Type B pancreatic cell (in vitro differentiated cells): Measurements from ENCODE around the gene CIRBP. TPM values are rescaled to one million over a fixed set of nuclear protein-coding genes. Genes with fewer than 3 reads are reported as not detected.

Experiments used
- DNase-seq: peaks from one replicate; pipeline ENCODE4 v3.0.0; 2021; ENCODE audit warnings: mixed read lengths; ENCODE audit not compliant: unreplicated experiment; ENCODE audit errors: extremely low spot score
- H3K27ac Mint-ChIP-seq: 2 replicates; pipeline ENCODE4 v1.8.0; 2021; ENCODE audit warnings: mild to moderate bottlenecking, mixed read lengths
- H3K27me3 Mint-ChIP-seq: 2 replicates; pipeline ENCODE4 v1.8.0; 2021; ENCODE audit warnings: mixed read lengths
- H3K36me3 Mint-ChIP-seq: 2 replicates; pipeline ENCODE4 v1.8.0; 2021; ENCODE audit warnings: mixed read lengths
- H3K4me1 Mint-ChIP-seq: one replicate; pipeline ENCODE4 v1.8.0; 2021; ENCODE audit warnings: mixed read lengths; ENCODE audit not compliant: unreplicated experiment
- H3K4me3 Mint-ChIP-seq: 2 replicates; pipeline ENCODE4 v1.8.0; 2021; ENCODE audit warnings: mild to moderate bottlenecking, mixed read lengths
- H3K9me3 Mint-ChIP-seq: 2 replicates; pipeline ENCODE4 v1.8.0; 2021; ENCODE audit warnings: mixed read lengths
- total RNA-seq: library from RNA; stranded (reverse); gene quantifications from 2 replicates; pipeline ENCODE4 v1.2.1, GENCODE V29; 2021; ENCODE audit warnings: low replicate concordance
- TF ChIP-seq, protein P1 (sequence below): fragments of 200-600 bp; sonication (generic); conservative IDR thresholded peaks from 2 replicates; pipeline ENCODE4 v1.5.0; 2021; ENCODE audit warnings: antibody characterized with exemption, mild to moderate bottlenecking

The CIRBP gene
- total RNA-seq, 1 donor from 2014 or later: 421 TPM

DNA sequence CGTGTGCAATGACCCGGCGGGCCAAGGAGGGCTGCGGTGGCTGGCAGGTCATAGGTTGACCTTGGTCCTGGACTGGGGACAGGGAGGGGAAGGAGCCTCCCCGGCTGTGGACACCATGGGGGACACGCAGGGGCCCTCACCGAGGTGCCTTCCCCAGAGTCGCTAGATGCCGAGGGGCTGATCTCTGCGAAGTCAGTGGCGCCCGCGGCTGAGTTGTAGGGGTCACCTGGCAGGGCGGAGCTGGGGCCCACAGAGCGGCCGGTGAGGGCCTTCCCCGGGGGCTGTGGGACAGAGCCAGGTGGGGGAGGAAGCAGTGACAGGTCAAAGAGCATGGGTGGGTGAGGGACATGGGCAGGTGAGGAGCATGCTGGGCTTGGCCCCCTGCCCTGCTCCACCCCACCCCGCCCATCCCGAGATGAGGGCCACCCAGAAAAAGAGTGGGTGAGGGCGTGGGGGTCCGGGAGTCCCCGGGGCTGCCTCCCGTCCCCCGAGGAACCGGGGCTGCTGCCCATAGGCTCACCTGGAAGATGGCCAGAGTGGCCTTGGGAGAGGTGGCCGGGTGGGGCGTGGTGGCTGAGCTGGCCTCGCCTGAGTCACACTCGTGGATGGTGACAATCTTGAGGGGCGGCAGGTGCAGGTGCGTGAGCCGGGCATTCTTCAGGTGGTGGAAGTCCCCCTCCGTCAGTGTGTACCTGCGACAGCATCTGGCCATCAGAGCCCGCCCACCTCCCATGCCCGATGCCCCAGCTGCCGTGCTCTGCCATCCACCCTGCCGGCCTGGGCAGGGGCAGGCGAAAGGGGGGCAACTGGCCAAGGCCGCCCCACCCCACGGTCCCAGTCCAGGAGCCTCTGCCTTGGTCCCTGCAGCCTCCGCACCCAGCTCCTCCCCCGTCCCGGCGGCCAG, 34.8 kb upstream of the CIRBP start:
- Mint-ChIP-seq H3K27me3 (no peaks in the 10 kb centered on the region), H3K4me1 (peaks cover 19% of the 10 kb centered on the region), H3K36me3 (no peaks in the 10 kb centered on the region), H3K27ac (no peak overlapping the region), H3K9me3 (no peaks in the 10 kb centered on the region), H3K4me3 (no peak overlapping the region)
- no peak for DNase-seq
- TF ChIP-seq, protein P1, sequence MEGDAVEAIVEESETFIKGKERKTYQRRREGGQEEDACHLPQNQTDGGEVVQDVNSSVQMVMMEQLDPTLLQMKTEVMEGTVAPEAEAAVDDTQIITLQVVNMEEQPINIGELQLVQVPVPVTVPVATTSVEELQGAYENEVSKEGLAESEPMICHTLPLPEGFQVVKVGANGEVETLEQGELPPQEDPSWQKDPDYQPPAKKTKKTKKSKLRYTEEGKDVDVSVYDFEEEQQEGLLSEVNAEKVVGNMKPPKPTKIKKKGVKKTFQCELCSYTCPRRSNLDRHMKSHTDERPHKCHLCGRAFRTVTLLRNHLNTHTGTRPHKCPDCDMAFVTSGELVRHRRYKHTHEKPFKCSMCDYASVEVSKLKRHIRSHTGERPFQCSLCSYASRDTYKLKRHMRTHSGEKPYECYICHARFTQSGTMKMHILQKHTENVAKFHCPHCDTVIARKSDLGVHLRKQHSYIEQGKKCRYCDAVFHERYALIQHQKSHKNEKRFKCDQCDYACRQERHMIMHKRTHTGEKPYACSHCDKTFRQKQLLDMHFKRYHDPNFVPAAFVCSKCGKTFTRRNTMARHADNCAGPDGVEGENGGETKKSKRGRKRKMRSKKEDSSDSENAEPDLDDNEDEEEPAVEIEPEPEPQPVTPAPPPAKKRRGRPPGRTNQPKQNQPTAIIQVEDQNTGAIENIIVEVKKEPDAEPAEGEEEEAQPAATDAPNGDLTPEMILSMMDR: no peak

DNA sequence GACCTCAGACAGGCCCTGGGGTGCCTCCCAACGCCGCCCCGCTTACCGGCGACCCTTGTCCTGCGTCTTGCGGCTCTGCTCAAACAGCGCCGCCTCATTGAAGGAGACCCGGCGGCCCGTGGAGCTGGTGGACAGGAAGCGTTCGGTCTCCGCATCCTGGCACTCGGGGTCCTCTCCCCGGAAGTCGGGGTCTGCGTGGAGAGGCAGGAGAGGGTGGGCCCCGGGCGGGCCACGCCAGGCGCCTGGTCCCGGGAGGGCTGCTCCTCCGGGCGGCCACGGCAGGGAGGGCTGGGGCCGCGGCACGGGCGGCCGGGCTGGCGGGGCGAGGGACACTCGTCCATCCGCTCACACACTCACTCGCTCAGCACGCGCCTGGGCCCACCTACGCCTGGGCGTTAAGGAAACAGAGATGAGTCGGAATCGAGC, 34.2 kb upstream of the CIRBP start:
- Mint-ChIP-seq H3K4me1 (peaks cover 19% of the 10 kb centered on the region), H3K27ac (no peak overlapping the region), H3K4me3 (no peak overlapping the region), H3K27me3 (no peaks in the 10 kb centered on the region), H3K36me3 (no peaks in the 10 kb centered on the region), H3K9me3 (no peaks in the 10 kb centered on the region)
- TF ChIP-seq, protein P1: no peak
- no peak for DNase-seq

DNA sequence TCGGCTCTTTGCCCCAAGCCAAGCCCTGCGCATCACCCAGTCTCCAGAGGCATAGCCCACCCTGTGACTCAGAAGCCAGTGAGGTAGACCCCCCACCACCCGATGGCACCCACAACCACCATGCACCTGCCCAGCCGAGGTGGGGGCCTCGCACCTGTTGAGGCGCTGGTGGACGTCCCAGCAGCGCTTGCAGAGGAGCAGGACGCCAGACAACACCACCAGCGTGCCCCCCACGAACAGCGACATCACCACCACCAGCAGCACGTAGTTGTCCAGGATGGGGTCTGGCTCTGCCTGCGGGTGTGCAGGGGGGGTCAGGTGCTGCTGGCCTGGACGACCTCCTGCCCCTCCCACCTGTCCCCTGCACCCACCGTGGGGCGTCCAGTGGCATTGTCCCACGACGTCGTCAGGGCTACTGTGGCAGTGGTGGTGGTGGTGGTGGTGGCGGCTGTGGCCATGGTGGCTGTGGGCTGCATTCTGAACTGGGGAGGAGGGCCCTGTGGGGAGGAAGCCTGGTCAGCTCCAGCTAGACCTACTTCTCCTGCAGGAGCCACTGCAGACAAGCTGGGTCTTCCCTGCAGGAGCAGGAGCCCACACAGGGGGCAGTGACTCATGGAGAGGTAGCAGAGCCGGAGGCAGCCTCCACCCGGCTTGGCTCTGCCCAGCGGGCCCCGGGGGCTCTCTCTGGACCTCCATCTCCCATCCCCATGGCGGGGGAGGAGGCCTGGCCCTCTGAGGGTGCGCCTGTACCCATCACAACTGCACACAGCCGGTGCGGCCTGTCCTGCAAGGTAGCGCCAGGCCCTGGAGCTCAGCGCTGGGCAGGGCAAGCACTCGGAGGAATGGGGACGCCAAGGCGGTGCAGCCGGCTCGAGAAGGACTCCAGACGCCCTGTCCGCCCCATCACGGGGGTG, 33.2 kb upstream of the CIRBP start:
- TF ChIP-seq, protein P1: no peak
- no peaks in the 10 kb centered on the region for H3K9me3 Mint-ChIP-seq
- H3K36me3 Mint-ChIP-seq: no peaks in the 10 kb centered on the region
- no peak for DNase-seq
- no peak overlapping the region for H3K27ac Mint-ChIP-seq
- H3K4me1 Mint-ChIP-seq: peaks cover 19% of the 10 kb centered on the region
- peak overlapping the region; percentile 51 for H3K4me3 Mint-ChIP-seq
- no peaks in the 10 kb centered on the region for H3K27me3 Mint-ChIP-seq

DNA sequence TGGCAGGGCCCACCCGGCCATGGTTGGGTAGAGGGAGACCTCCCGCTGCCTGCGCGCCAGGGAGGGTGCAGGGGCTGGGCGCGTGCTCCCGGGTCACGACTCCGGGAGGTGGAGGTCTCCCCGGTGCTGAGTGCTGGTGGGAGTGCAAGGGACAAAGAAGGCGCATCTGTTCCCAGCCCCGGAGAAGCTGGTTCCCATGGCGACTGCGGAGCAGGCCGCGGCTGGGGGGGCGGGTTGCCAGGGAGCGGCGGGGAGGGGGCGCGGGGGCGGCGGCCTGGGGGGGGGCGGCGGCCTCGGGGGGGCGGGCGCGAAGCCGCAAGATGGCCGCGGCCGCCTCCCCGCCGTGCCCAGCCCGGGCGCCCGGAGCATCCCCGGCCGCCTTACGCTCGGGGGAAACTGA, 32.6 kb upstream of the CIRBP start:
- TF ChIP-seq, protein P1: no peak
- DNase-seq: no peak
- peaks cover 22% of the 10 kb centered on the region for H3K4me1 Mint-ChIP-seq
- H3K27me3 Mint-ChIP-seq: no peaks in the 10 kb centered on the region
- H3K27ac Mint-ChIP-seq: no peak overlapping the region
- no peaks in the 10 kb centered on the region for H3K36me3 Mint-ChIP-seq
- no peaks in the 10 kb centered on the region for H3K9me3 Mint-ChIP-seq
- H3K4me3 Mint-ChIP-seq: peak overlapping the region; percentile 51

DNA sequence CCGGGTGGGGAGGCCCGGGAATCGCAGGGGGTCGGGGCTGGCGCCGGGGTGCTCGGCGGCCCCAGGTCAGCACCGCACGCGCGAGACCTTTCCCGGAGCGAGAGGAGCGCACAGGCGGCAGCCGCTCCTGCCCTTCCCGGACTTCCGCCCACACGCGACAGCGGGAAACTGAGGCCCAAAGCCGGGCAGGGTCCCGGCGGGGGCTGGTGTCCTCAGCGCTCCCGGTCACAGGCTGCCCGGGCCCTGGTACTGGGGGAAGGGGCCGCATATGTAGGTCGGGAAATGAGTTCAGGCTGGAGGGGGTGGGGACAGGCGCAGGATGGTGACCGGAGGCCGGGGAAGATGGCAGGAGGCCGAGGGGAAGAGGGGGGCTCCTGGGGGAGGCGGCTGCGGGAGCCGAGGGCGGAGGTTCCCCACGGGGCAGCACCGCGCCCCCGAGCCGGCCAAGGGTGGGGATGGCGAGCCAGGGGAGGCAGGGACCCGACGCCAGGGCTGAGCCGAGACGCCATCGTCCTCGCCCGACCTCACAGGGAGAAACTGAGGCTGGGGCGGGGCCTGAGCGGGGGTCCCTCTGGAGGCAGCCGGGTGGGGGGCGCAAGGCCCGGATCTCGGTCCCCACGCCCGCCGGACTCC, 32.0 kb upstream of the CIRBP start:
- H3K4me1 Mint-ChIP-seq: peaks cover 19% of the 10 kb centered on the region
- no peaks in the 10 kb centered on the region for H3K36me3 Mint-ChIP-seq
- no peak for DNase-seq
- H3K4me3 Mint-ChIP-seq: peak overlapping the region; percentile 68
- TF ChIP-seq, protein P1: no peak
- no peaks in the 10 kb centered on the region for H3K9me3 Mint-ChIP-seq
- no peaks in the 10 kb centered on the region for H3K27me3 Mint-ChIP-seq
- H3K27ac Mint-ChIP-seq: no peak overlapping the region
